Panc1 (cell line): Measurements from ENCODE around the gene LRBA. TPM values are rescaled to one million over a fixed set of nuclear protein-coding genes. Genes with fewer than 3 reads are reported as not detected.

ENCODE experiments used
- ATAC-seq: fragments of 200-7000 bp; cut with Tn5 transposase; 2 replicates; pipeline ENCODE4 v1.9.1; 2020; ENCODE audit warnings: mild to moderate bottlenecking, moderate library complexity
- BruUV-seq: library from RNA; stranded (reverse); fragments of 400-500 nt; replicated peaks from 2 replicates; lab custom pipeline; 2021; lab: Mats Ljungman, UMichigan
- CTCF ChIA-PET: fragments of 300-600 bp; sonication (Branson Sonifier 250); formaldehyde crosslinking; loops from one replicate; lab custom pipeline; 2022; ENCODE audit warnings: antibody characterized with exemption; lab: Charles Lee
- POLR2A ChIA-PET: fragments of 300-600 bp; sonication (Branson Sonifier 250); formaldehyde crosslinking; loops from one replicate; lab custom pipeline; 2022; ENCODE audit warnings: antibody characterized with exemption; lab: Charles Lee
- DNase-seq: peaks from one replicate; pipeline ENCODE4 v3.0.0-alpha.2; 2010; ENCODE audit warnings: low read depth, low spot score
- H3K27ac ChIP-seq: 2 replicates; pipeline ENCODE4 v1.5.1; 2011; ENCODE audit warnings: mild to moderate bottlenecking, low read length, inconsistent platforms
- H3K27me3 ChIP-seq: fragments of 200-500 bp; sonication (Bioruptor generic); 2 replicates; pipeline ENCODE4 v1.6.0; 2014; ENCODE audit warnings: low read length, inconsistent platforms; ENCODE audit not compliant: control insufficient read depth, insufficient read depth
- H3K36me3 ChIP-seq: fragments of 200-500 bp; sonication (Bioruptor generic); 2 replicates; pipeline ENCODE4 v1.5.1; 2014; ENCODE audit warnings: inconsistent platforms, mild to moderate bottlenecking, low read length, moderate library complexity; ENCODE audit not compliant: control insufficient read depth, insufficient read depth
- H3K4me1 ChIP-seq: 2 replicates; pipeline ENCODE4 v1.5.1; 2011; ENCODE audit warnings: inconsistent platforms, mild to moderate bottlenecking, low read length, moderate library complexity; ENCODE audit not compliant: control insufficient read depth, insufficient read depth
- H3K4me3 ChIP-seq, 2 experiments: 2 replicates each; pipeline ENCODE4 v1.5.1; 2011 to 2012; ENCODE audit warnings: low read depth in 2 of 2, low read length in 2 of 2, mild to moderate bottlenecking in 2 of 2, inconsistent platforms in 1 of 2, moderate library complexity in 1 of 2
- H3K9me3 ChIP-seq: fragments of 200-500 bp; sonication (Bioruptor generic); 2 replicates; pipeline ENCODE4 v1.5.1; 2014; ENCODE audit warnings: low read depth, mild to moderate bottlenecking, inconsistent platforms, low read length, moderate library complexity; ENCODE audit not compliant: control insufficient read depth, insufficient read depth
- CTCF ChIP-seq: fragments of 450-650 bp; IDR thresholded peaks from 2 replicates; pipeline ENCODE4 v1.5.1; 2017; ENCODE audit warnings: mild to moderate bottlenecking
- POLR2AphosphoS5 ChIP-seq: IDR thresholded peaks from 2 replicates; pipeline ENCODE4 v1.6.1; 2012; ENCODE audit warnings: mild to moderate bottlenecking, low read depth, low read length, moderate library complexity
- REST ChIP-seq, 2 experiments: IDR thresholded peaks; 2 replicates each; pipeline ENCODE4 v1.6.1; 2011 to 2012; ENCODE audit warnings: low read depth in 2 of 2, control low read depth in 1 of 2, low read length in 1 of 2, mild to moderate bottlenecking in 1 of 2, moderate library complexity in 1 of 2; ENCODE audit not compliant: insufficient read depth in 1 of 2
- SIN3A ChIP-seq: IDR thresholded peaks from 2 replicates; pipeline ENCODE4 v1.6.1; 2012; ENCODE audit warnings: low read depth, mild to moderate bottlenecking, low read length, moderate library complexity, borderline replicate concordance; ENCODE audit not compliant: insufficient read depth
- TCF7L2 ChIP-seq: IDR thresholded peaks from 2 replicates; pipeline ENCODE4 v1.6.1; 2011; ENCODE audit warnings: mild to moderate bottlenecking, low read depth, low read length, inconsistent platforms
- in situ Hi-C: cut with HindIII; loops from 2 replicates; pipeline ENCODE4 v1.10.0; 2016; ENCODE audit warnings: low sequenced_read_pairs, low pct_unique_long_range_greater_than_20kb
- intact Hi-C: fragments of 100-400 bp; cut with micrococcal nuclease; formaldehyde crosslinking; loops from one replicate; pipeline ENCODE4 v1.10.0; 2022; ENCODE audit not compliant: unreplicated experiment
- total RNA-seq: library from RNA; stranded (reverse); gene quantifications from one replicate; pipeline ENCODE4 v1.2.1, GENCODE V29; 2021; ENCODE audit not compliant: unreplicated experiment

Gene LRBA
- total RNA-seq, 1 experiment from 2014 or later: 26.4 TPM

GRCh38 chr4:150243932-150244331, 771.2 kb downstream of the LRBA start:
- Histone ChIP-seq H3K9me3 (no peaks in the 10 kb centered on the region), H3K27ac (peak overlapping the region; percentile 64), H3K27me3 (no peaks in the 10 kb centered on the region), H3K36me3 (no peaks in the 10 kb centered on the region), H3K4me3 (no peak overlapping the region), H3K4me1 (peaks cover 16% of the 10 kb centered on the region)
- DNase-seq (no peak), ATAC-seq (no peak)
- BruUV-seq: no TSS peak
- TF ChIP-seq SIN3A: no peak
- no peak for TF ChIP-seq TCF7L2
- TF ChIP-seq POLR2AphosphoS5: no peak
- no peak for TF ChIP-seq REST (IDR thresholded peaks at IDR 0.05; ENCODE audit: insufficient read depth in 1 of 2, low read depth in 2 of 2, low read length in 1 of 2)
- no peak for TF ChIP-seq CTCF
- POLR2A ChIA-PET: interaction anchor here (0.6 kb wide), 2 partner anchors 142 to 170 kb away, joined by 4 to 9 read pairs; no protein-coding TSS in a partner anchor
- CTCF ChIA-PET: no interaction called here
- intact Hi-C loops: loop anchor here (5.0 kb wide), 1 partner anchor 232 kb away; no protein-coding TSS in a partner anchor
- in situ Hi-C loops: no loop called here

- H3K9me3 ChIP-seq: no peaks in the 10 kb centered on the region
- peaks cover 22% of the 10 kb centered on the region for H3K4me1 ChIP-seq
- in situ Hi-C loops: no loop called here
- no TSS peak for BruUV-seq
- no peak overlapping the region for H3K4me3 ChIP-seq
- ATAC-seq: peak; percentile 70; the same call in 1 of the 2 replicates
- ChIA-PET CTCF (interaction anchor here (1.0 kb wide), 1 partner anchor 236 kb away, joined by 3 read pairs; no protein-coding TSS in a partner anchor), POLR2A (interaction anchor here (0.6 kb wide), 1 partner anchor 169 kb away, joined by 9 read pairs; no protein-coding TSS in a partner anchor)
- H3K27ac ChIP-seq: peak overlapping the region; percentile 70
- H3K27me3 ChIP-seq: no peaks in the 10 kb centered on the region
- TF ChIP-seq SIN3A (no peak), CTCF (peak; percentile 84)
- peak; percentile 50 for DNase-seq
- H3K36me3 ChIP-seq: no peaks in the 10 kb centered on the region; the same call in 1 of the 2 replicates
- intact Hi-C loops: loop anchor here (5.0 kb wide), 1 partner anchor 231 kb away; no protein-coding TSS in a partner anchor
Measured at GRCh38 chr4:150242820-150243458, 772.1 kb downstream of the LRBA start.
